ENCODE results near the gene RPUSD1.

Gene RPUSD1

DNA sequence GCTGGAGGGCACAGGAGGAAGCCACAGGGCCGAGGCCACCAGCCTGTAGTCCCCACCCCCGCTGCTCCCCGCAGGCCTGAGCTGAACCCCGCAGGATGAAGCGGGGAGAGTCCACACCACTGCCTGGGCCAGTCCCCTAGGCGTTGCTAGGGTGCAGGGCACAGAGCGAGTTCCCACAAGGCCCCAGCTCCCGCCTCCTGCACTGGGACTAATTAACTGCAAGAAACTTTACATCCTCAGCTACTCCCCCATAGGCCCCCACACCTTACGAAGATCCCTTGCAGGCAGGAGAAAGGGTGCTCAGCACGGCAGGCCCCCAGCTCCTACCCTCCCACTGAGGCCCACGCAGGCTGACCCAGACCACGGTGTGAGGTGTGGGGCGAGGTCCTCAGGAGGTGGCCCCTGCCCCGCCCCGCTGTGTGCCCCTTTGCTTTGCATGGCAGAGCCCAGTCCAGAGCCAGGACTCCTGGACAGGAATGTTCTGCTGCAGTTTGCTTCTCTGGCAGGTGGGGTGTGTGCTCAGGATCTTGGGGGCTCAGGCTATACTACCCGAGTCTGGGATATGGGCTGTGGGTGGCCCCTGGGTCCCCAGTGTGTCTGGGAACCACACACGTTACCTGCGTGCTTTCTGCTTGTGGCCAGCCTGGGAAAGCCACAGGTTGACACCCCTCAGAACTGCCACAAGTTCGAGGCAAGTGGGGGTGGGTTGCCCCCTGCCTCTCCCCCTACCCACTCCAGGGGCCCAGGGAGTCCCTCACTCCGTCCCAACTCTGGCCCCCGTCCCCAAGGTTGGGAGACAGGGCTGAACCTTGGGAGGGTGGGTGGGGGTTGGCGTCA lies 11.1 kb upstream of the RPUSD1 start:
- no peak for DNase-seq (ENCODE audit: low read depth)

DNA sequence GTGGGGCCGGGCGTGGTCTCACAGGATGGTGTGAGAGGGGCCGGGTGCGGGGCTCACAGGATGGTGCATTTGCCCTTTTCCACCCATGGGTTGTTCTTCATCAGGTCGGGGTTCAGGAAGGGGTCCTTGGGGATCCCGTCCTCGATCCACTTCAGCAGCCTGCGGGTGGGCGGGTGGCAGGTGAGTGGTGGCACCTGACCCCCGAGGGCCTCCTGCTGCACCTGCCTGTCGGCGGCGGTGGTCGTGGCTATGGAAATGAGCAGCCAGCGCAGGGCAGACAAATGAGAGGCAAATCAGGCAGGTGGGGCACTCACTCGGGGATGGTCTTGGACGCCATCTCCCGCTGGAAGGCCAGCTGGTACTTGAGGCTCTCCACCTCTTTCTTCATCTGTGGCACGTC lies 10.5 kb upstream of the RPUSD1 start:
- no peak for DNase-seq (ENCODE audit: low read depth)

DNA sequence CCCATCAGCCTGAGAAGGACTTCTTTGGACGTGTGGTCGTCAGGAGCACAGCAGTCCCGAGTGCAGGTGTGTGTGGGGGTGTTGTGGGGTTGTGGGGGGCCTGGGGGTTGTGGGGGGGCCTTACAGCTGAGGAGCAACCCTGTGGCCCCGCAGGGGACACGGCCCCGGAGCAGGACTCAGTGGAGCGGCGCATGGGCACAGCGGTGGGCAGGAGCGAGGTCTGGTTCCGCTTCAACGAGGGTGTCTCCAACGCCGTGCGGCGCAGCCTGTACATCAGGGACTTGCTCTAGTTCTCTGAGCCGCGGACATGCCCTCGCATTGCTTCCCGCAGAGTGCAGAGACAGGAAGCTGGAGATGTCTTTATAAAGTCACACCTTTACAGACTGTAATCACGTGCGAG lies 9.5 kb upstream of the RPUSD1 start:
- DNase-seq (ENCODE audit: low read depth), result no peak

DNA sequence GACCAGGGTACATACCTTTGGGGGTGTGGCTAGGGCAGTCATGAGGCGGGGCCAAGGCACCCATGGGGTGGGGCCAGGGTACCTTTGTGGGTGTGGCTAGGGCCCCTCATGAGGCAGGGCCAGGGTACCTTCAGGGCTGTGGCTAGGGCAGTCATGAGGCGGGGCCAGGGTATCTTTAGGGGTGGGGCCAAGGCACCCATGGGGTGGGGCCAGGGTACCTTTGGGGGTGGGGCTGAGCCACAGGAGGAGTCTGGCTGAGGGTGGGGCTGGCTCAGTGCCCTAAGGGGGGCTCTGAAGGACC lies 8.9 kb upstream of the RPUSD1 start:
- DNase-seq (ENCODE audit: low read depth), result no peak

DNA sequence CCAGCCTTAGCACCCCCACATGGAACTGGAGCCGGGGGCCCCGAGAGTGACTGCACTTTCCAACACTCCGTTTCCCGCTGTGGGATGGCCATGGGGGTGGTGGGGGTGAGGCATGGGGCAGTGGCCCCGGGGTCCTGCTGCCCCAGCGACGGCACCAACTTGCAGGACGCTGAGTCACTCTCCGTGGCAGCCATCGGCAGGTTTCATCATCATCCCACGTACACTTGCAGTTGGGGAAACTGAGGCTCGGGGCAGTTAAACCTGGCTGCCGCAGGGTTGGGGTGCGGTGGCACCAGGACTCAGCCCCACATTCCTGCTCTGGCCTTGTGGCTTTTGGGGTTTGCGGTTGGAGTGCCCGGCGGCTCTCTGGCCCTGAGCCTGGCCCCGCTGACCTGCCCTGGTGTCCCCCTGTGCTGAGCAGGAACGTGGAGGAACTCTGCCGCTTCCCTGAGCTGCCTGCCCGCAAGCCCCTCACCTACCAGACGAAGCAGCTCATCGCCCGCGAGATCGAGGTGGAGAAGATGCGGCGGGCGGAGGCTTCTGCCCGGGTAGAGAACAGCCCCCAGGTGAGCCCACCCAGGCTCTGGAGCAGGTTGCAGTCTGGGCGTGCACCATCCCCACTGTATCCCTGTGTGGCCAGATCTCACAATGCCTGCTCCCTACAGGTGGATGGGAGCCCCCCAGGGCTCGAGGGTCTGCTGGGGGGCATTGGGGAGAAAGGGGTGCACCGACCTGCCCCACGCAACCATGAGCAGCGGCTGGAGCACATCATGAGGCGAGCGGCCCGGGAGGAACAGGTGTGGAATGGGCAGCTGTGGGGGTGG lies 8.3 kb upstream of the RPUSD1 start:
- no peak for DNase-seq (ENCODE audit: low read depth)

DNA sequence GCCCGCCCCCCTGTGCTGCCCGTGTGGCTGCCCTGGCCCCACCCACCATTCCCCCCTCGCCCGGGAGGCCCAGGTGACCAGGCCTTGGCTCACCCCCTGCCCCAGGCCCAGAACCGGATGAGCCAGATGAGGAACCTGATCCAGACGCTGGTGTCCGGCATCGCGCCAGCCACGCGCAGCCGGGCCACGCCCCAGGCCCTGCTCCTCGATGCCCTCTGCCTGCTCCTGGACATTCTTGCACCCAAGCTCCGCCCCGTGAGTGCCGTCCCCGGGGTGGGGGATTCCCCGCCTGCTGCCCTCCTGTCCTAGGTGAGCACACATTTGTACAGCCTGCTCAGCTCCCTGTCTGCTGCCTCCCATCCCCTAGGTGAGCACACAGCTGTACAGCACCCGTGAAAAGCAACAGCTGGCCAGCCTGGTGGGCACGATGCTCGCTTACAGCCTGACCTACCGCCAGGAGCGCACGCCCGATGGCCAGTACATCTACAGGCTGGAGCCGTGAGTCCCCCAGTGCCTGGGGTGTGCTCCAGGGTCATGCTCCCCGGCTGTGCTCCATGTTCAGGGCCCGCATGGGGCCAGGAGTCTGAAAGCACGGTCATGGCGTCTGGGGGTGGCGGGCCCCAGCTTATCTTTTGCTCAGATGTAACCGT lies 7.5 kb upstream of the RPUSD1 start:
- DNase-seq (ENCODE audit: low read depth), result no peak

DNA sequence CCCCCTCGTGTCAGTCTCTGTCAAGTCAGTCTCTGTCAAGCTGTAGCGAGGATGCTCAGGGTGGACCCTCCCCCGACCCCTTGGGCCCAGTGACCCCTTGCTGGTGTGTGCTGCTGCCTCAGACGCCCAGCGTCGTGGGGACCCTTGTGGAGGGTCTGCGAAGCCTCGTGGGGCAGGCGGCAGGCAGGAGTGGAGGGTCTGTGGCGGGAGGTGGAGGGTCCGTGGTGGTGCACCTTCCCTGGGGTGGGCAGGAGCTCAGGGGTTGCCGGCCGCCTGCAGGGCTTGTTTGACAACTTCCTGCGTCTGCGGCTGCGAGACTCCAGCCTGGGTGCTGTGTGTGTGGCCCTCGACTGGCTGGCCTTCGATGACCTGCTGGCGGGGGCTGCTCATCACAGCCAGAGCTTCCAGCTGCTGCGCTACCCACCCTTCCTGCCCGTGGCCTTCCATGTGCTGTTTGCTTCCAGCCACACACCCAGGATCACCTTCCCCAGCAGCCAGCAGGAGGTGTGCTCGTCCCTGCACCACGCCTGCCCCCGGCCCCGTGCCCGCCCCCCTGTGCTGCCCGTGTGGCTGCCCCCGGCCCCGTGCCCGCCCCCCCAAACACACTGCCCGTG lies 6.8 kb upstream of the RPUSD1 start:
- no peak for DNase-seq (ENCODE audit: low read depth)

DNA sequence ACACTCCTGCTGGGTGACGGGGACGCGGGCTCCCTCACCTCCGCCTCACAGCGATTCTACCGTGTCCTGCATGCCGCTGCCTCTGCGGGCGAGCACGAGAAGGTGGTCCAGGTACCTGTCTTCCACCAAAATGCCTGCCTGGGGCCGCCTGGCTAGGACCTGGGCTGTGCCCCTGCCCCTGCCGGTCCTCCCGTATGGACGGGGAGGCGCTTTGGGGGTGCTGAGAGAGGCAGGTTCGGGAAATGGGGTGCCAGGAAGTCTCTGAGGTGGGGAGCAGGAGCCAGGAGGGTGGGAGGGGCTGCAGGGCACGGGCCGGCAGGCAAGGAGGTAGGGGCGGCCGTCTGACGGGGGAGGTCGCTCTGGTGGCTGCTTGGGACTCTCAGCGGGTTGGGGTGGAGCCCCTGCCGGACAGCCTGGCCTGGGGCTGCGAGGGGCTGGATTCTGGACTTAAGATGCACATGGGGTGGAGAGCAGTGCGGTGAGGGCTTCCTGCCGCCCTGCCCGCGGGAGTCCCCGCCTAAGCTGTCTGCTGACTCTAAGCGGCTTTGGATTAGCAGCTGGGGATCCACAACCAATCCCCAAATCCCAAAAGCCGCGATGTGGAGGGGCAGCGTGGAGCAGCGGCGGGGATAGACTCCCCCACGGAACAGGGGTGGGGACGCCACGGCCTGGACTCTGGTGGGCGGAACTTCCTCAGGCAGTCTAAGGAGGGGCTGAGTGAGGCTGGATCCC lies 6.1 kb upstream of the RPUSD1 start:
- DNase-seq (ENCODE audit: low read depth), result no peak

DNA sequence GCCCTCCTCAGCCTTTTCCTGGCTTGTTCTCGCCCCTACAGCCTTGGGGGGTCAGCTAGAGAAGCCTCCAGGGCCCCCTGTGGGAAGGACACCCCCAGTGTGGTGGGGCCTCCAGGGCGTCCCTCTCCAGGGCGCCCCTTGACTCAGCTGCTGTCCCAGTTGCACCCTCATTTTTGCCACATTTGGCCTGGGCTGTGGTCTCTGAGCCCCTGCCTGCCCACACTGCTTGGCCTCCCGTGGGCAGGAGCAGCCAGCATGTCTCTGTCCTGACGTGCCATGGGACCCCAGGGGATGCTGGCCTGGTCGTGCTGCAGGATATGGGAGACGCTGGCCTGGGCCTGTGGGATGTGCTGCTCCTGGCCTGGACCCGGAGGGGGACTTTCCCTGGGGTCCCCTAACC lies 5.2 kb upstream of the RPUSD1 start:
- DNase-seq (ENCODE audit: low read depth), result no peak

DNA sequence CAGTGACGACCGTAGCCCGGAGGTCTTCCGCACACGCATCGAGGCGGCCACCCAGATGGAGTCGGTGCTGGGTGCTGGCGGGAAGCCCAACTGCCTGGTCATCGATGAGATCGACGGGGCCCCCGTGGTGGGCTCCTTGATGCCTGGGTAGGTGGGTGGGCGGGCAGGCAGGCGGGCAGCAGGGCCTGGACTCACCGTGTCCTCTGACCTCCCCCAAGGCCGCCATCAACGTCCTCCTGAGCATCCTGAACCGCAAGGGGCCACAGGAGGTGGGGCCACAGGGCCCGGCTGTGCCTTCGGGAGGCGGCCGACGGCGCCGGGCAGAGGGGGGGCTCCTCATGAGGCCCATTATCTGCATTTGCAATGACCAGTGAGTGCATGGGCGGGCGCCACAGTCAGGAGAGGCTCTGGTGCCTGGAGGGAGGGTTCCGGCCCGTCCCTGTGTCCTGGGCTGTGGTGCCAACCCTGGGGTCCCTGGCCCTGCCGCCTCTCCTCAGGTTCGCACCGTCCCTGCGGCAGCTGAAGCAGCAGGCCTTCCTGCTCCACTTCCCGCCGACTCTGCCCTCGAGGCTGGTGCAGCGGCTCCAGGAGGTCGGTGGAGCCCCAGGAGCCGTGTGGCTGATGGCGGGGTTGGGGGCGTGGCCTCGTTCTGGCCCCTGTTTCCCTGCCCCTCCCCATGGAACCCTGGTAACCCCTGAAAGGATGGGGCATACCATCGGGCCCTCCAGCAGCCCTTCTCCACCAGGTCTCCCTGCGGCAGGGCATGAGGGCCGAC lies 4.2 kb upstream of the RPUSD1 start:
- DNase-seq (ENCODE audit: low read depth), result no peak

DNA sequence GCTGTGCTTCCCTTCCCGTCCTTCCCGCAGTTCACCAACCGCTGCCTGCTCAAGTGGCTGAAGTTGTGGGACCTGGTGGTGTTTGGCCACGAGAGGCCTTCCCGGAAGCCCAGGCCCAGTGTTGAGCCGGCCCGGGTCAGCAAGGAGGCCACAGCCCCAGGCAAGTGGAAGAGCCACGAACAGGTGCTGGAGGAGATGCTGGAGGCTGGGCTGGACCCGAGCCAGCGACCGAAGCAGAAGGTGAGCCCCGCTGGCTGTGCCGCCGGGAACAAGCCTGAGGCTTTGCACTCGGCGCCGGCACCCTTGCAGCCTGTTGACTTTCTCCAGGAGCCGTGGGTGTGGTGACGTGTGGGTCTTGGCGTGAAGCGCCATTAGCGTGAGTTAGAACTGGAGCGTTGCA lies 3.0 kb upstream of the RPUSD1 start:
- no peak for DNase-seq (ENCODE audit: low read depth)

DNA sequence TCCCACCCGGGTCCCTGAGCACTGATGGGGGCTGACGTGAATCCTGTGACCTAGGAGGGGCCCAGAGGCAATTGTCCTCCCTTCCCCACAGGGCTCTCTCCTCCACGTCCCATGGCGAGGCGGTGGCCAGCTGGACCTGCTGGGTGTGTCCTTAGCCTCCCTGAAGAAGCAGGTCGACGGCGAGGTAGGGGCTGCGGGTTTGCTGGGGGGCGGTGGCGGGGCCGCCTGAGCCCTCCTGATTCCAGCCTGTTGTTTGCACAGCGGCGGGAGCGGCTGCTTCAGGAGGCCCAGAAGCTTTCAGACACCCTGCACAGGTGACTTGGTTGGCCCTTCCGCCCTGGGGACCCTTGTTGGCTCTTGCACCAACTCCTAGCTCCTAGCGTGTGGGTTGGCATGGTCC lies 1.9 kb upstream of the RPUSD1 start:
- DNase-seq (ENCODE audit: low read depth), result no peak

DNA sequence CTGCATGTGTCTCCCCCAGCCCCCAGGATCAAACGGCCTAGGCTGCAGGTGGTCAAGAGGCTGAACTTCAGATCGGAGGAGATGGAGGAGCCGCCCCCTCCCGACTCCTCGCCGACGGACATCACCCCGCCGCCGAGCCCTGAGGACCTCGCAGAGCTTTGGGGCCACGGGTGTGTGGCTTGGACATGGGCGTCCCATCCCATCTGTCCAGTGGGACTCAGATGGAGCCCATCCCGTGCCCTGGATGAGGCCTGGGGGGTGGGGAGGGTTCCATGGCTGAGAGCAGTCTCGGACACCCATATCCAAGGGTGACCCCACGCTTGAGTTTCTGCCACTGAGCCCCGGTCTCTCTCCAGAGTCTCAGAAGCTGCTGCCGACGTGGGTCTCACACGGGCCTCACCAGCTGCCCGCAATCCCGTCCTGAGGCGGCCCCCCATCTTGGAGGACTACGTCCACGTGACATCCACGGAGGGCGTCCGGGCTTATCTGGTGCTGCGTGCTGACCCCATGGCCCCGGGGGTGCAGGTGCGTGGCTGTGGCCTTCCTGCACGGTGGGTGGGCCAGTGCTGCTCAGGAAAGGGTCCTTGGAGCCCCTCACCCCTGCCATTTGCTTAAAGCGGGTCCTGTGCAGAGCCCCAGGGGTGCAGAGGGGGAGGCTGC lies 1.1 kb upstream of the RPUSD1 start:
- no peak for DNase-seq (ENCODE audit: low read depth)

DNA sequence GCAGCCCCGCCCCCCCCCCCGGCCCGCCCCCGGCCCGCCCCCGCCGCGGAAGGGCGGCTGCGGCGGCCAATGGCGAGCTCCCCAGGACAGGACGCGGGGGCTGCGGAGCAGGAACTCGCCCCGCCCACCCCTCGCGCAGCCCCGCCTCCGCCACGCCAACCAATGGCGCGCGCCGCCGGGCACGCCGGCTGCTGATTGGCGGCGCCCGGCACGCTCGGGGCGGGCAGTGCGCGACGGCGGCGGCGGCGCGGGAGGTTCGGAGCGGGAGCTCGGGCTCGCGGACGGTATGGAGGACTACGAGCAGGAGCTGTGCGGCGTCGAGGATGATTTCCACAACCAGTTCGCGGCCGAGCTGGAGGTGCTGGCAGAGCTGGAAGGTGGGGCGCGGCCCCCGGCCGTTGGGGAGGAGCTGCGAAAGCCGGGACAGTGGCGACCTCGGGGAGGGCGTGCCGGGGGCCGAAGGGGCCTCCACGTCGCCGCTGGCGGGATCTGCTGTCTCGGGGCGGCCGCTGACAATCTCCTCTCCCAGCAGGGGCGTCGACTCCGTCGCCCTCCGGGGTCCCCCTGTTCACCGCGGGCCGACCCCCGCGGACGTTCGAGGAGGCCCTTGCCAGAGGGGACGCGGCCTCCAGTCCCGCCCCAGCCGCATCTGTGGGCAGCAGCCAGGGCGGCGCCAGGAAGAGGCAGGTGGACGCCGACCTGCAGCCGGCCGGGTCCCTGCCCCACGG lies 382 bp upstream of the RPUSD1 start, which contains the start of gene CHTF18:
TSS of gene CHTF18 (plus strand) at position 222 of the 728 bp plus-strand sequence. CDS start at position 287, 65 bp downstream.
- DNase-seq (ENCODE audit: low read depth), result peak; percentile 92

DNA sequence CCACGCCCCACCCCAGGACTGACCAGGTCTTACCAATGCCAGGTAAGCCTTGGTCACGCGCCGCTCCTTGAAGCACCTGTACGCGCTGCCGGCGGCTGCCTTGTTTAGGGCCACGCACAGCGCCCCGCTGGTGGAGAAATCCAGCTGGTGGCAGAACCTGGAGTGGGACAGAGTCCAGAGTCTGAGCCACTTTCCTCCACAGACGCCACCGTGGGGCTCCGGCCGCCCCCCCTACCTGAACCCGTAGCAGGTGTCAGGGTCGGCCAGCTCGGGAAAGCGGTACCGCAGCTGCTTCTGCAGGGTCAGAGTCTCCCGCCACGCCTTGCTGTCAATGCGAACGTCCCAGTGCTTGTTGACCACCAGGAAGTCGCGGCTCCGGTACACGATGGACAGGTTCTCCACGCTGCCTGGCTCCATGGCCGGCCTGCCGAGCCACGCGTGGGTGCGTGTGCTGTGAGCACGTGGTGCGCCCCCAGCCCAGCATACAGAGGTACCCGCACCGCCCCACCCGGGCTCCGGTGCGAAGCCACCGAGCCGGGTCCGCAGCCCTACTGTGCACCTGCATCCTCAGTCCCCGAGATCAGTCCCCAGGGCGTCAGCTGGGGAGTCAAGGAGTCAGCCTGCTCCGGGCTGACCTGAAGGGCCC lies 737 bp downstream of the RPUSD1 start:
- no peak for DNase-seq (ENCODE audit: low read depth)

DNA sequence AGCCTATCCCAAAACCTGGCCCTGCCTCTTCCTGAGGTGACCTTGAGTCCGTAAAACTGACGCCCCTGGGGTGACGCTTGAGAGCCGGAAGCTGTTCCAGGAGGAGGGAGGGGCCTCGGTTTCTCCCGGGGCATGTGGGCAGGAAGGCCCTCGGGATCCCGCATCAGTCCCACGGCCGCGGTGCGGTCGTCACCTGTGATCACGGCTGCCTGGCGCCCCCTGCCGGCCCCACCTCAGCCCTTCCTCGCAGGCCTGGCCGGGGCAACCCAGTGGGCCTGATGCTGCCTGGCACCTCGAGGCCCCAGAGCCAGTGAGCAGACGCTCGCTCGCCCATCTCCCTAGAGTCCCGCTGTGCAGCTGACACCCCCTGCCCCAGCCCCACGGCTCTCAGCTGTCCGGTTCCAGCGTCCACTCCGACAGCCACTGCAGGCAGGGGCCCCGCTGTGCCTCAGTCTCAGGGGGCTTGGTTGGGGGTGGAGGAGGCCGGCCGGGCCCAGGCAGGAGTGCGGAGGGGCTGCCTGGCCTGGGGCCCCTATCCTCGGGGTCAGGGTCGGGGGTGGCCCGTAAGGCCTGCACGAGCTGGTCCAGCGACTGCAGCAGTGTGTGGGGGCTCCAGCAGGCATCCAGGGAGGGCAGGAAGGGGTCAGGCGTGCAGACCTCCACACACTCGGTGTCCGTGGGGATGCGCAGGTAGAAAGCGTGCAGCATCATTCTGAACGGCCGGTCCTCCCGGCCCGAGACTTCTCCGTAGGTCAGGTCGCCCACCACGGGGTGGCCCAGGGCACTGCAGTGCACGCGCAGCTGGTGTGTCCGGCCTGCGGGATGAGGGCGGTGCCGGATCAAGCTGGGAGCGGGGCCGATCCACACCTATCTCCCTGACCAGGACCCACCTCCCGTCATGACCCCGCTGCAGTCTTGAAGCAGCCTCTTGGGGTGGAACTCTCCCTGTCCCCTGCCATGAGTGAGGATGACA lies 2.3 kb downstream of the RPUSD1 start:
- DNase-seq (ENCODE audit: low read depth), result peak; percentile 68

DNA sequence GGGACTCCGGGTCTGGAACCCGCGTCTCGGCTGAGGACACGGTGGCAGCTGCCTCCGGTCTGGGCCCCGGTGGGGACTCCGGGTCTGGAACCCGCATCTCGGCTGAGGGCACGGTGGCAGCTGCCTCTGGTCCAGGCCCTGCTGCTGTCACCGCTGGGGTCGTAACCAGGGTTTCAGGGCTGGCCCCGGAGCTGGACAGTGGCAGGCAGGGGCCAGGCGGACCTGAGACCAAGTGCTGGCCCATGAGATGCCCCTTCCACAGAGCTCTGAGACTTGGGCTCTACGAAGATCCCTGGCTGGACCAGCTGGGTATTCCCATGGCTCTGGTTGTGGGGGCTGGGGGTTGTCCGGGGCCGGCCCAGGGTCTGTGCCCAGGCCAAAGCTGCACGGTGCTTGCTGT lies 3.8 kb downstream of the RPUSD1 start:
- no peak for DNase-seq (ENCODE audit: low read depth)
